B cell (primary cell): ENCODE measurements around the gene SMIM35.

Experiments
- CTCF ChIP-seq: fragments of 200-600 bp; IDR thresholded peaks from one replicate; pipeline ENCODE4 v1.8.0; 2022; ENCODE audit warnings: antibody characterized with exemption, mild to moderate bottlenecking
- EZH2 ChIP-seq: IDR thresholded peaks from 2 replicates; pipeline ENCODE4 v1.6.1; 2012; ENCODE audit warnings: borderline replicate concordance, low read depth, mild to moderate bottlenecking, moderate library complexity, low read length; ENCODE audit not compliant: insufficient read depth, poor library complexity, severe bottlenecking

- TF ChIP-seq CTCF (no peak), EZH2 (no peak)
Observed at GRCh38 chr11:118049771-118050170, 37.0 kb downstream of the SMIM35 start.
